CD4-positive, alpha-beta T cell treated with Interleukin-4 for 1 hour (primary cell): Measurements from ENCODE around the gene PRSS3.
"Not testable (repeated sequence)": the region's sequence is repeated elsewhere in the genome, so short reads cannot be mapped to it uniquely, and the experiment has no call there.

ENCODE experiments used
- DNase-seq, 2 donors: peaks; one replicate each; pipeline ENCODE4 v3.0.0-alpha.2; 2020 to 2022

The PRSS3 gene

DNA sequence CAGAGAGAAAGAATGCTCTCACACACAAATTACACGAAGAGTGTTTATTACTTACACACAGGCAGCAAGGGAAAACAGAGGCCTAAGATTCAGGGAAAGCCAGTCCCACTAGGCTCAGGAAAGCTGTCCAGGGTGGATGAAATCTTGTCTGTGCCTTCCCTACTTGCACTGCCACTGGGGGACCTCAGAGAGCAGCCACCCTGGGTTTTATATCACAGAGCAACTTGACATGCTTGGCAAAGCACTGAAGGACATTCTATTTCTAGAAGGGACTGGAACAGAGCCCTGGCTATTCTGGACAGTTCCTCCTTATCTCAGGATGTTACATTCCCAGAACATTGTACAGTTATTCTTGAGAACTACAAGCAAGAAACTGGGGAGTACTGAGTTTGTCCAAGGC, 7.5 kb upstream of the PRSS3 start:
- no peak for DNase-seq

DNA sequence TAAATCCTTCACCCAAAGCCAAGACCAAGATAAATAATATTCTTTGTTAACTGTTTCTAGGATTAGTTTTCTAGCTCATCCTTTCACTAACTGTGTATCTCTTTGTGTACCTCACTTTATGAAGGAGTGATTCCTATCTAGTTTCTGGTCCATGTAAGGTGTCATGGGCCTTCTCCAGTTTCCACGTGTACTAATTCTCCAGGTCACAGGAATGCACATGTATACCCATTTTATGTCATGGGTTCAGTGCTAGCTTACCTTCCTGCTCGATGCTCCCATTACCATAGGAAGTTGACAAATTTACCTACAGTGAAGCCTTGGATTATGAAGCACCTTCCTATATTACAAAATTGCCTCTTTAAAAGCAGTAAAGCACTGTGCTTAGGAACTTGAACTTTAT, 5.9 kb upstream of the PRSS3 start:
- not testable (repeated sequence) for DNase-seq

DNA sequence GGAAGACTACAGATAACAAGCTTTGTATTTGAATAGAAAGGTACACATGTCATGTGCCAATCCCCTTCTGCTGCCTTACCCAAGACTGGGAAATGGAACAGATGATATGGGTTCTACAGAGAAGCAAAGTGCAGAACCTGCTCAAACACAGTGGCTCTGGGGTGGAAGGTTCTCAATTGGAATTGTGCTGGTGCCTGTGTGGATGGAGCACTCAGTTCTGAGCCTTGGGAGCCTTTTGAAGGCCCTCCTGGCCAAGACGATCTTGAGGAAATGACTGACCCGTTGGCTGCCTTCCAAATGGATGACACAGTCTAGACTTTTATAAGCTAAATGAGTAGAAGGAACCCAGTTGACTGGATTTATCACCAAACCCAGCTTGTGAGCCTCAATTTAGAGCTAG, 4.2 kb upstream of the PRSS3 start:
- DNase-seq: no peak

DNA sequence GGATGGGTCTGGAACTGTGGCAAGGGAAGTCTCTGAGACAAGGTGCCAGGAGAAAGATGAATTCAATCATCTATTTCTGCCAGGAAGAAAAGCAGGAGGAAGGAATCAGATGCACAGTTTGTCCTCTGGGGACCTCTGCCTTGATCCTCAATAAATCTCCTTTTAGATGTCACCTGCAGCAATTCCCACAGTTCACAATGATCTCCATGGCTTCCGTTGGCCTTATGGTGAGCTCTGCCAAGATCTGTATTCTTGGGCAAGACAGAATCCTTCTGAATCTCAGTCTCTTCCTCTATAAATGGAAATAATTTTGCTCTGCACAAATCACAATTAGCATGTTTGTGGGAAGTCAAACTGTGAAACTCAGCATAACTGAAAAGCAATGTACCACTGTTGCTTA, 1.9 kb upstream of the PRSS3 start:
- not testable (repeated sequence) for DNase-seq

DNA sequence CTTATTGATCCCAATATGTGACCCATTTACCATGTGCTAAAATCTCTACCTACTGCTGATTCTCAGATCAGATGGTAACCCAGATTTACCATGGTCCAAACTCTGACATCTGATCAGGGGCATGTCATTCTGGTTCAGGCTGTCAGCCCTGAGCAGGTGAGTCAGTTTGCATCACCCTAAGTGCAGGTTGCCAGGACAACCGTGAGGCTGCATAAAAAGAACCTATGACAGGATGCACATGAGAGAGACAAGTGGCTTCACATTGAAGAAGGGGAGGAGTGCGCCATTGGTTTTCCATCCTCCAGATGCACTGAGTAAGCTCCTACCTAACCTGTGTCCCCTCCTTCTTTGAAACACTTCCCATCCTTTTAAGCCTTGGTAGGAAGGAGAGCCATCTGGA, 801 bp upstream of the PRSS3 start:
- no peak for DNase-seq

DNA sequence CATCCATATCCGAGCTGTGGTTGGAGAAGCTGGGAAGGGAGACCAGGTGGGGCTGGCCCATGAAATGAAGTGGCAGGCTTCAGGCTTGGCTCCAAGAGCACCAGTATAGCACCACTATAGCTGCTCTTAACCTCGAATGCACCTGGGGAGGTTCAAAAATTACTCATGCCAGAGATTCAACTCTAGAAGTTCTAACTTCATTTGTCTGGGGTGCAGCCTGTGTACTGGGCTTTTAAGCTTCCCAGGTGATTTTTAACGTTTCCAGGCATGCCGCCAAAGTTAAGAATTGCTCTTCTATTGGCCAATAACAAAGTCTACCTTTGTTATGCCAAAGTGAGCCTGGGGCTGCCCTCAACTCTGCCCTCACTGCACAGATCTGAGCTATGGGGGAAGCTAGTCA, 458 bp downstream of the PRSS3 start:
- DNase-seq: no peak

DNA sequence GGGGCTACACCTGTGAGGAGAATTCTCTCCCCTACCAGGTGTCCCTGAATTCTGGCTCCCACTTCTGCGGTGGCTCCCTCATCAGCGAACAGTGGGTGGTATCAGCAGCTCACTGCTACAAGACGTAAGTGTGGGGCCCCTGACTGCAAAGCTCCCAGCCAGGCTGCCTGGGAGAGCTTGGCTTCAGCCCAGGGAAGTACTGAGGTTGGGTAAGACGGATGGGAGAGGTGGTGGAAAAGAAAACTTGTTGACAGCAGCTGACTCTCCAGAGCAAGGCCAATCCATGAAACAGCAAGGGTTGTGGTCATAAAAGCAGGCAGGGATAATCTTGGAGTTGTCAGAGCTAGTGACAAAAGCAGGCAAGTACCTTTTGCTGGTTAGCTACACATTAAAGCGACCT, 1.3 kb downstream of the PRSS3 start:
- DNase-seq: not testable (repeated sequence)

DNA sequence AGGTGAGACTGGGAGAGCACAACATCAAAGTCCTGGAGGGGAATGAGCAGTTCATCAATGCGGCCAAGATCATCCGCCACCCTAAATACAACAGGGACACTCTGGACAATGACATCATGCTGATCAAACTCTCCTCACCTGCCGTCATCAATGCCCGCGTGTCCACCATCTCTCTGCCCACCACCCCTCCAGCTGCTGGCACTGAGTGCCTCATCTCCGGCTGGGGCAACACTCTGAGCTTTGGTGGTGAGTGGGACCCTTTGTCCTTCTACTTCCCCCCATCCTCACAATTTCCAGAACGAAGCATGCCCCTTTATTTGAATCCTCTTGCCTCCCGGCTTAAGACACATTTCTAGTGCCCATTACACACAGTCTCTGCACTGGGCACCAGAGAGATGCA, 2.5 kb downstream of the PRSS3 start:
- DNase-seq: no peak

DNA sequence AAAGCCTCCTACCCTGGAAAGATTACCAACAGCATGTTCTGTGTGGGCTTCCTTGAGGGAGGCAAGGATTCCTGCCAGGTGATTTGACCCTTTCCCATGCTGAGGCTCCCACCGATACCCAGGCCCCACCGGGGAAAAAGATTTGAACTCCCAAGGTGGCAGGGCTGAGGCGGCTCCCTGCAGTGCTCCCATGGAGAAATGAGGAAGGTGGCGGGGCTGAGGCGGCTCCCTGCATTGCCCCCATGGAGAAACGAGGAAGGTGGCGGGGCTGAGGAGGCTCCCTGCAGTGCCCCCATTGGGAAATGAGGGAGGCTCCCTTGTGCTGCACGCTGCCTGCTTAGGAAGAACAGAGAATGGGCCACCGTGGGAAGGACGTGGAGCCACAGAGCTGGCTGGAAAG, 3.2 kb downstream of the PRSS3 start:
- DNase-seq: no peak

DNA sequence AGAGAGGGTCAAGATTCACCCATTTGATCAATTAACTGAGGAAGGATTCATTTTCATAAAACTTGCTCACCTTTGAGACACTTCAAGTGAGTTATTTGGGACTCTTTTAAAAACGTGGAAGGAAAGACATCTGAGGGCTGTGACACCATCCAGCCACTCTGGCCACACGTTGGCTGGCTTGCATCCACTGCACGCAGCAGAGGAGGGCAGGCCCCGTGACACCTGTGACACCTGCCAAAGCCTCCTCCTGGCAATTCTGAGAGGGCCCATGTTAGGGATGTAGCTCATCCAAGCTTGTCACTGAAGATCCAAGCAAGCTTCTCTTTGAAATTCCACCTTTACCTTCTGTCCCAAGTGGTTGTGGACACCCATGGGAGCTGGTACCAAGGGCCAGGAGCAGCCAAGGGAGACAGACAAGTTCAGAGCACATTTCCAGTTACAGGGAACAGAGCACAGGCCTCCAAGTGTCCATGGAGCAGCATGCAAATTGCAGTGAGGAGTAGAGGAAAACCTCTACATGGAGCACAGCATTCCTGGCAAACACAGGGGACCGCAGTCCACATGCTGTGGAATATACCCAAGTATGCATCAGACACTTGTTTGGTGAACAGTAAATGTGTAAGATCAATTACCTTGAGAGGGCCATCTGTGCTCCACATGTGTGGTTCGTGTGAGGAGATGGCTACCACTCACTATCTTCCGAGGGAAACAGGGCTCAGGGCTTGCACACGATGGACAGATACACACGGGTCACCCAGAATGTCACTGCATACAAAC, 4.8 kb downstream of the PRSS3 start:
- no peak for DNase-seq

DNA sequence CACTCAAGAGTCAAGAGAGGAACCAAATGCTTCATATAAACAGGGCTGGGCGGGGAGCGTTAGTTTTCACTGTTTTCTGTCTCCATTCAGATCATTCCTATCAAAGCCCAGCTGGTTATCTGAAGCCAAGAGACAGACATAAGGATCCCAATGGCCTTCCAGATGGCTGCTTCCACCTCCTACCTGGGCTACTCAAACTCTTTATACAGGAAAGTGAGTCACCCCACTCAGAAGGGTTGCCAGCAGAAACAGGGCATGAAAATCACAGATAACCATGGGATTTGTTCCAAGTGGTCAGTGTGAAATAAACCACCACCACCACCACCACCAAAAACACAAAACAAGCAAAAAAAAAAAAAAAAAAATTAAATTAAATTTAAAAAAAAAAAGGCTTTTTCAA, 5.5 kb downstream of the PRSS3 start:
- no peak for DNase-seq

DNA sequence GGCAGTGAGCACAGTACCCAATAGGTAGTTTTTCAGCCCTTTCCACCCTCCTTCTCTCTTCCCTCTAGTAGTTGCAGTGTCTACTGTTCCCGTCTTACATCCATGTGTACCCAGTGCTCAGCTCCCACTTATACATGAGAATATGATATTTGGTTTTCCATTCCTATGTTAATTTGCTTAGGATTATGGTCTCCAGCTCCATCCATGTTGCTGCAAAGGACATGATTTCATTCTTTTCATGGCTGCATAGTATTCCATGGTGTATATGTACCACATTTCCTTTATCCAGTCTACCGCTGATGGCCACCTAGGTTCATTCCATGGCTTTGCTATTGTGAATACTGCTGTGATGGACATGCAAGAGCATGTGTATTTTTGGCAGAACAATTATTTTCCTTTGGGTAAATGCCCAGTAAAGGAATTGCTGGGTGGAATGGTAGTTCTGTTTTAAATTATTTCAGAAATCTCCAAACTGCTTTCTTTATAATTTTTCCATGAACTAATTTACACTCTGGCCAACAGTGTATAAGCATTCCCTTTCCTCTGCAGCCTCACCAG, 6.7 kb downstream of the PRSS3 start:
- DNase-seq: not testable (repeated sequence)

DNA sequence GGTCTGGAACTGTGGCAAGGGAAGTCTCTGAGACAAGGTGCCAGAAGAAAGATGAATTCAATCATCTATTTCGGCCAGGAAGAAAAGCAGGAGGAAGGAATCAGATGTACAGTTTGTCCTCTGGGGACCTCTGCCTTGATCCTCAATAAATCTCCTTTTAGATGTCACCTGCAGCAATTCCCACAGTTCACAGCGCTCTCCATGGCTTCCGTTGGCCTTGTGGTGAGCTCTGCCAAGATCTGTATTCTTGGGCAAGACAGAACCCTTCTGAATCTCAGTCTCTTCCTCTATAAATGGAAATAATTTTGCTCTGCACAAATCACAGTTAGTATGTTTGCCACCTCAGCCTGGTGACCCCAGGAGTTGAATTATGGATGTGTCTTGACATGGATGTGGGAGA, 8.8 kb downstream of the PRSS3 start:
- not testable (repeated sequence) for DNase-seq

DNA sequence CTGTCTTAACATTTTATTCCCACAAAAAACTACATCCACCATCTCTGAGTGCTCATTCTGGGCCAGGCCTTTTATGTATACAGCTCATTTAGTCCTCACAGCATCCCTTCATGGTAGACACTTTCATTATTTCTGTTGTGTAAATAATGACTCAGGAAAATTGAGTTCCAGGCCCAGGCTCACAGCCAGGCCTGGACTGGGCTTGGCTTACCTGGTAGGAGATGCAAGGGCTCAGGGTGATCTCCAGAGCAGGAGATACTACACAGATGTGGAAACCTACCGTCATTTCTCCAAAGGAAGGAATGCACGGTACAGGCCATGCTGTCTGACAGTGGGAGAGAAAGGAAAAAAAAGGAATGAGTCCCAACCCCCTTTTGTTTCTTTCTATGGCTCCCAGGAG, 11.8 kb downstream of the PRSS3 start:
- not testable (repeated sequence) for DNase-seq

DNA sequence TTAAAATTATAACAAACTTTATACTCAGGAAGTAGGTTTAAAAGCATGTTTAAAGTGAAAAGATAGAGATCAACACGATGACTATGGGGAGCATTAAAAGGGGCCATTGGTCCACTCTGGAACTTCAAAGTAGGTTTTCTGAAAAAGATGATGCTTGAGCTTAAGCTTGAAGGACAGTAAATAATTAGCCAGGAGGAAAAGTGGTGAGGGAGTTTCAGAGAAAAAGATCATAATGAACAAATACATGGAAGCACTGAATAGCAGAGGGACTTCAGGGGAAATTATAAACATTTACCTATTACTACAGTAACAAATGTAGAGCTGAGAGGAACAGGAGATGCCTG, 13.6 kb downstream of the PRSS3 start:
- DNase-seq: not testable (repeated sequence)

DNA sequence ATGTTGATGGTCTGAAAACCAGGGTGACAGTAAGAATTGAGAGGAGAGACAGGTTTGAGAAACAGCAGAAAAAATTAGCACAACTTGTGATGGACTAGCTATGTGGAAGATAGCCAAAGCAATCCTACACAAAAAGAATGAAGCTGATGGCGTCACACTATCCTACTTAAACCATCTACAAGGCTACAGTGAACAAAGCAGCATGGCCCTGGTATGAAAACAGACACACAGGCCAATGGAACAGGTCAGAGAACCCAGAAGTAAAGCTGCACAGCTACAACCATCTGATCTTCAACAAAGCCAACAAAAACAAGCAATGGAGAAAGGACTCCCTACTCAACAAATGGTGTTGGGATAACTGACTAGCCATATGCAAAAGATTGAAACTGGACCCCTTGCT, 14.1 kb downstream of the PRSS3 start:
- DNase-seq: no peak

DNA sequence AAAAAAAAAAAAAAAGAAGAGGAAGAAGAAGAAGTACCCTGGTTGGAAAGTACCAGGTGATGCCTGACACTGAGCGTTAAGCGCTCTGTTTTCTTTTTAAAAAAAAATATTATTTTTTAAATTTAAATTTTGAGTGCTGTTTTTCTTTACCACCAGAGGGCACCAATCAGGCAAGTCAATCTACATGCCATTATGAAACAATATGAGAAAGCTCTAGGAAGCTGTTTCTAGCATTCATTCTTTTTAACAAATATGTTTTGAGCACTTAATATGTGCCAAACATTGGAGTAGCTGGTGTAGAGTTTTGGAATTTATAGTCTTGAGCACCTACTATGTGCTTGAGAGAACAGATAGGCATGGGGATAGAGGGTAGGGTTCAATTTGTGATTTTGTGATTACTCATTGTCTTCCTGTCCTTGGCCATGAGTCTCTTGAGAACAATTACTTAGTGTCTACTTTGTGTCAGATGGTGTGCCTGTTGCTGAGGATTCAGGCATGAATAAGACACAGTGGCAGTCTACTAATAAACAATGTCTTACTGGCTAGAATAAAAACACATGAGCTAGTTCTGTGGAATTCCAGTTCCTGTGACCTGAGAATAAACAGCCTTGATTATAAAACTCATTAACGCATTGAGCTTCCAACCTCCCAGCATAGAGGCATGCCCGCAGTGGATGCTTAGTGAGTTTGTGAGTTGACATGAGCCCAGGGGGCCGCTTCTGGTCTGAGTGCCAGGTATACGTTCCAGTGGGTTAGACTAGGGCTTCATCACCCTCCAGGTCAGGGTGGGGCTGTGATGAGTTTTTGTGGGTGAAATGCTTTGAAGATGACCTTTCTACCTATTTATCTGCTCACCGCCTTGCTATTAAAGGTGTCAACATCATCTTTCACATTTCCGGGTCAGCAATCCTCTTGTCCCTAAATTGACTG, 18.6 kb downstream of the PRSS3 start:
- DNase-seq: peak; percentile 51 to 74

DNA sequence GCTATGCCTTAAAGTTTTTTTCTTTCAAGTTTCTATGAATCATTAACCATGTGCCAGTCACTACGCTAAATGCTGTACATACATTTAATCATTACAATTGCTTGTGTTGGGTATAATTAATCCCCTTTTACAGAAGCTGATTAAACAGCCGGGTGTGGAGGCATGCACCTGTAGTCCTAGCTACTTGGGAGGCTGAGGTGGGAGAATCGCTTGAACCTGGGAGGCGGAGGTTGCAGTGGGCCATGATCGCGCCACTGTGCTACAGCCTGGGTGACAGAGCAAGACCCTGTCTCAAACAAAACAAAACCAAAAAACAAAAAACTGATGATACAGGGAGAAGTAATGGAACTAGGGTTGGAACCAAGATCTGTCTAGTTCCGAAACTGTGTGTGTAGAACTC, 20.4 kb downstream of the PRSS3 start:
- no peak for DNase-seq

DNA sequence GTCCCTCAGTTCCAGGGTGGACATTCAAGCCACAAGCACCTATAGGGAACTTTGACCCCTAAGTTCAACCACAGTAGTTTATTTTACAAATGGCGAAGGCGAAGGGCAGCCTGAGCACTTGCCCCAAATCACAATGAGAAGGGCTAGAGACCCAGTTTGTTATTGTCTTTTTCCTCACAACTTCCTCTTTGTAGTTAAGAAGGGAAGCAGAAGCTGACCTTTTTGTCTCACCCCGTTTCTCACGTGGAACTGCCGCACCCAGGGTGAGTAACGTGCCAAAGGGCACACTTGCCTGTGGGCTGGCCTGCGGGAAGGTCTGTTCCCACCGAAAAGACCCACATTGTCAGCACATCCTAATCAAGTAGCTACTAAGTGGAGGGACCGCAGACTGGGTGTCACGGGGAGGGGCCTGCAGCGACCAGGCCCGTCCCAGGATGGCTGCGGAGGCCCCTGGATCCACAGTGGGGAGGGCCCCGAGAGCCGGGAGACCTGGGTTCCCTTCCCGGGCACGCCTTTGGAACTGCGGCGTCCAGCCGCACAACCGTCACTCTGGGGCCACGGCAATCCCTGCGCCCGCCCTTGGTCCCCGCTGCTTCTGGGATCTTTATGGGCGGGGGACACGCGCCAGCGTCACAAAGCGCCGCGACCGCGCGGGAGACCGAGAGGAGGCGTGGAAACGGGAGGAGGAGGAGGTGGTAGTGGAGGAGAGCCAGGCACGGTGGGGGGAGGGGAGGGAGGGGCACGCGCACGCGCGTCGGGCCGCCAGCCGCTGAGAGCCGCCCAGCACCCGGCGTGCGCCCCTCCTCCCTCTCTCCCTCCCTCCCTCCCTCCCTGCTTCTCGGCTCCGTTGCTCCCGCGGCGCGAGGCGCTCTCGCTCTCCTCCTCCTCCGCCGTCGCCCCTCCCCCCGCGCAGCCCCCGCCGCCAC, 21.2 kb downstream of the PRSS3 start, which contains the start of gene UBE2R2:
UBE2R2 (plus strand) TSS at position 834 of the 926 bp plus-strand sequence. CDS start 598 bp downstream, outside the sequence.
- peak; percentile 94 to 95 for DNase-seq

DNA sequence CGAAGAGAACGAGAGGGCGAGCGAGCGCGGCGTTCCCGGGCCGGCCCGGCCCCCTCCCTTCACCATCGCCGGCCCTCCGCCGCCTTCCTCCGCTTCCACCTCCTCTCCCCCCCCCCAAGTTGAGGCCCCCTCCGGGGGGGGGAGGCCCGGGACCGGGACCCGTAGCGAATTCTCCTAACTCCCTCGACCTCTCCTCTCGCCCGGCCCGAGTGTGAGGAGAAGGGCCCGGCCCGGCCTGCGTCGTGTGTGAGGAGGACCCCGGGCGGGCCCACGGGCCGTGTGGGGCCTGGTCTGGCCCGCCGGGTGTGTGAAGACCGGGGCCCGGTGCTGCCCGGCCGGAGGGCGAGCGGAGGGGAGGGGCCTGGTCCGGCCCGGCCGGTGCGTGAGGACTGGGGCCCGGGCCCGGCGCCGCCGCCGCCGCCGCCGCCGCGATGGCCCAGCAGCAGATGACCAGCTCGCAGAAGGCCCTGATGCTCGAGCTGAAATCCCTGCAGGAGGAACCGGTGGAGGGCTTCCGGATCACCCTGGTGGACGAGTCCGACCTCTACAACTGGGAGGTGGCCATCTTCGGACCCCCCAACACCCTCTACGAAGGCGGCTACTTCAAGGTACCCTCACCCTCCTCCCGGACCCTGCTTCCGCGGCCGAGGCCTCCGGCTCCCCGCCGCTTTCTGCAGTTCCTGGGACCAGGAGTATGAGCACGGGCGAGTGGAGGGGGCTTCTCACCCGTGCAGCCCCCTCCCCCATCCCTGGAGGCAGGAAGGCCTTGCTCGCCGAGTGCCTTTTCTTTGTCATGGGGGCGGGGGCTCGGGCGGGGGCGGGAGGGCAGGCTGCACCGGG, 22.2 kb downstream of the PRSS3 start:
- DNase-seq: peak; percentile 57 to 64

DNA sequence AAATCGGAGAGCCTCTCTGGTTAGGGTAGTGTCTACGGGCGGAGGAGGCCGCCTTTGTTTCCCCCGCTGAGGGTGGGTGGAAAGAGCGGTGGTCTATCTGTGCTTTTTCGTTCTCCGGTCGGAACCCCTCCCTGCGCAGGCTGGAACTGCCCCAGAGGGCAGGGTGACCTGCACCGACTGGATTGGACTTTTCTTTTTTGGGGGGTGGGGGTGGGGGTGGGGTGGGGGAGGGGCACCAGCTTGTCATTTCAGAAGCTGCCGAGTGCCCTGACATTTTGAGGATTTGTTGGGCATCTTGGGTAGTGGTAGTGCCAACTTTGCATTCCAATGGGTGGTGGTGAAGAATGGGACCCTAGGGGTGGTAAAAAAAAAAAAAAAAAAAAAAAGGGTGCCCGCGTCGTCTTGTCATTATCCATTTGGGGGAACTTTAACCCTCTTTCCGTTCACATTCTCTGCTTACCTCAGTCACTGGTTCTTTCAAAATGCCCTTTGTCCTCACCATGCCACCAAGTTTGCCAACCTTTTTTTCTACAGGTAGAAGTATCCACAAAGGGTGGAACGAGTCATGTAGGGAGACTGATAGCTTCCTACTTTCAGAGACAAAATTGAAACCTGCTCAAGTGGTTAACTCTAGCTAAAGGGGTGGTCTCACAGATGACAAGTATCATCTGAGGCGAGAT, 22.9 kb downstream of the PRSS3 start:
- no peak for DNase-seq
